GM18526 (cell line): ENCODE measurements around the gene PRKCE.

Experiments
- POLR2A ChIP-seq: IDR thresholded peaks from 3 replicates; pipeline ENCODE4 v1.6.1; 2011; ENCODE audit not compliant: insufficient read length; ENCODE audit errors: extremely low read depth

The PRKCE gene

DNA sequence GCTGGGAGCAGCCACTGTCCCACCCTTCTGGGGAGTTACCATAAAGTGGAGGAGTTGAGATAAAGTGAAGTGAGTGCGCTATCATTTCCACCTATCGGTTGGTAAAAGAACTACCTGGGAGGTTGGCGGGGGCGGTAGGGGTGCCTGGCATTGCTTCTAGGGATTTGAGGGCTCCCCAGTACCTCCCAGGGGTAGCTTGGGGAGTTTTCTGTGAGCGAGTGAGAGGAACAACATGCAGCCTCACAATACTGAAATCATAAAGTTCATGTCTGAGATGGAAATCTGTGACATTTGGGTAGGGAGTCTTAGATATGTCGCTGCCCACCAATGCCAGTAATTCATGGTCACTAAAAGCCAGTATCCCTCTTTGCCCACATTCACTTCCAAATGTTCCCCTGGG, 68.7 kb downstream of the PRKCE start:
- no peak for TF ChIP-seq POLR2A

- no peak for TF ChIP-seq POLR2A
These were observed 69.7 kb downstream of the PRKCE start for GRCh38 chr2:45721150-45721549.

DNA sequence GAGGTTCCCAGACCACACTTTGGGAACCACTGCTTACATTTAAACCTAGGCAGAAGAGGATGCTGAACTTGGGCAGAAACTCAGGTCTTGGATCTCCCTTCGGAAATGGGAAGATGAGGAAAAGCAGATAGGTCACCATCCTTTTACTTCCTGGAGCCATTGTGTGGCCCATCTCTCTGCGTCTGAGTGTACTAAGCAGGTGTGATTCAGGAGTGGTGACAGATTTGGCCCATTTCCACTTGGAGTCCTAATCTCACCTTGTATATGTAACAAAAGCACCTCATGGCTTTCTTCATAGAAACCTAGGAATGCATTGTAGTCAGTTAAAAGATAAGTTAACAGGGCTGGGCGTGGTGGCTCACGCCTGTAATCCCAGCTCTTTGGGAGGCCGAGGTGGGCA, 71.0 kb downstream of the PRKCE start:
- no peak for TF ChIP-seq POLR2A

DNA sequence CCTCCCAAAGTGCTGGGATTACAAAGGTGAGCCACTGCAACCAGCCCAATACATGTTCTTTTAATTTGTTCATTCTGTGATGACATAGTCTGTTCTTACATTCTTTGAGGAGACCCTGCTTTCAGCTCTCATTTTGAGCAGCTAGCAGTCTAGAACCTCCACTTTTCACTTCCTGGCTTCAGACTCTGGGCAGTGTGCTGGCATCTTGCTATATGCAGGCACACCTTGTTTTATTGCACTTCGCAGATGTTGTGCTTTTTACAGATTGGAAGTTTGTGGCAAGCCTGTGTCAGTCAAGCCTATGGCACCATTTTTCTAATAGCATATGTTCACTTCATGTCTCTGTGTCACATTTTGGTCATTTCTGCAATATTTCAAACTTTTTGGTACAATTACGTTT, 72.4 kb downstream of the PRKCE start:
- TF ChIP-seq POLR2A = no peak

- no peak for TF ChIP-seq POLR2A
These were observed 72.9 kb downstream of the PRKCE start for GRCh38 chr2:45724335-45724734.

- TF ChIP-seq POLR2A = no peak
These were observed 74.3 kb downstream of the PRKCE start for GRCh38 chr2:45725731-45726130.

GRCh38 chr2:45726188-45726587, 74.7 kb downstream of the PRKCE start:
- no peak for TF ChIP-seq POLR2A

DNA sequence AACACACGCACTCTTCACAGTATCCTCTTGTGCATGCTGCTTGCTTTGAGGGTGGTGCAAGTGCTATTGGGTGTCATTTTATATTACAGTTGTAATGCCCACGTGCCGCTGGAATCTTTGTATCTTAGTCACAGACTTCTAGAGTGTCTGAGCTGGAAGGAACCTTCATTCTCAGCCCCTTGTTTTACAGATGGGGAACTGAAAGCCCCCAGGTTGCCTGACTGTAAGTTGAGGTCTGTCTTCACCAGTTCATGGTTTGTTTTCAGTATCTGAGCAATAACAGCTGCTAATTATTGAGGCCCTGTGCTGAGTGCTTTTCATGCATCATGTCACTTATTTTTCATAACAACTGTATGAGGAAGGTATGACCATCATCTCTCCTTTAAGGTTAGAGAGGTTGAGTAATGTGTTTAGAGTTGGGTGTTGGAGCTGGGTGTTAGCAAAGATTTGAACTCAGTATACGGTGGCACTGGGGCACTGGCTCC, 77.0 kb downstream of the PRKCE start:
- no peak for TF ChIP-seq POLR2A

- no peak for TF ChIP-seq POLR2A
These were observed 78.5 kb downstream of the PRKCE start for GRCh38 chr2:45729753-45730512.

- no peak for TF ChIP-seq POLR2A
These were observed 79.7 kb downstream of the PRKCE start for GRCh38 chr2:45731141-45731540.

DNA sequence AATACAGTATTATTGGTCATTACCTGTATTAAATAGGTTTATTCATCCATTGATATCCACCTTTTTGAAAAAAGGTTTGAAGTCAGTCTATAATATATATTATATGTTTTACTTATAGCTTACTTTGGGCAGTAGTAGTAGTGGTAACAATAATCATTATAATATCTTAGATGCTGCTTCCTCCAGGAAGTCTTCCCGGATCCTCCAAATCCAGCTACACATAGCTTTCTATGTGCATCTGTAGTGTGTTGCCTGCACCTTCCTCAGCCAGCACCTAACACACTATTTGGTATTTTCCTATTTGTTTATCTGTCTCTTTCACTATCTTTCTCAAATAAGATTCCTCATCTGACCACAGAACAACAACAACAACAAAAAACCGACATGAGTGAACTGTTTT, 81.0 kb downstream of the PRKCE start:
- no peak for TF ChIP-seq POLR2A

GRCh38 chr2:45732946-45733345, 81.5 kb downstream of the PRKCE start:
- no peak for TF ChIP-seq POLR2A

DNA sequence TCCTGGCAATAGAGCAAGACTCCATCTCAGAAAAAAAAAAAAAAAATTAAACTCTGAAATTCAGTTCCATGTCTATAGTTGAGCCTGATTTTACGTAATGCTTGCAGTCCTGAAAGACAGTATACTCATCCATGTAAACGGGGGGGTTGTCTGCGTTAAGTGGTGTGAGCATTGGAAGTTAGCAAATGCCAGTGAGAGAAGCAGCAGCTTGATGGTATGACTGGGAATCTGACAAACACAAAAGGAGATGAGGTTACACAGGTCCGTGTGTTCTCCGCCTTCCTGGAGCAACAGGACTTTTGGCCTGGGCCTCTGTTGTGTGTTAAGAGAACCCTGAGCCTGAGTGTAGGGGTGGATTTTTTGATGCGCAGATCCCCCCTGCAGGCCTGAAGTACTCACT, 82.9 kb downstream of the PRKCE start:
- no peak for TF ChIP-seq POLR2A

- TF ChIP-seq POLR2A = no peak
These were observed 83.5 kb downstream of the PRKCE start for GRCh38 chr2:45734952-45735351.

DNA sequence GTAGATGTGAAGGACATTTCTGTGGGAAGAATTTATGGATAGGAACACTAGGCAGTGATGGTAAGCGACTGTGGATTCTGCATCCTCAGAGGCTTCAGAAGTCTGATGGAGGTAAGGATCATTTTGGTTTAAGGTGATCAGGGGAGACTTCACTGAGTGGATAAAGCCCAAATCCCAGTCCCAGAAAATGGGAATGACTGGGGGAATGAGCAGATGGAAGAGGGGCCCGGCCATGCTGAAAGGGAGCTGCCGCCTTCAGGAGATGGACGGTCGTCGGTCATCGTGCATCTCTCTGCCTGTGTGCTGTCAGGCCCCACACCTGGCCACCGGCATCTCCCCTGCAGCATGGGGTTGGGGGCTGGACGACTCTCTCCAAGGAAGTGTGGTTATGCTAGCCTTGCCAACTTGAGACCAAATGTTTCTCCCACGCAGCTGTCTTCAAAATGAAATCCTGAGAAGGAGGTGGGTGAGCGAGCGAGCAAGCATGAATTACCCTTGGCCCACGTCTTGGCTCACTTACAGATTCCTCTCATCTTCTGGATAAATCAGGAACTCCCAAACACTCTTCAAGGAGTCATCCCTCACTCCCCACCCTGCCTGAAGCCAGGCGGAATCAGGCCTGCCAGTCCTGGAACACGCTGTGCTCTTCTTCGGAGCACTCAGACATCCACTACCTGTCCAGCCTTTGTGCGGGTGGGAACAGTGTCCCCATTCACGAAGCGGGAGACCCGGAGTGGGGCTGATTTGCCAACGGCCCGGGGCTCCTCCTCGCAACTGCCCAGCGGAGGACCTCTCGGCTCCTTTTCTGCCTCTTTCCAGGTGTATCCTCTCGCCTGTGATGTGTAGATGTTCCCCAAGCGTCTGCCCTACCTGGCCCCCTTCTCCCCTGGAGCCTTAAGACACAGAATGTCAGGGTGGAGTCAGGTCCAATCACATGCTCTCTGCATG, 85.6 kb downstream of the PRKCE start:
- no peak for TF ChIP-seq POLR2A
